HG03378 (cell line): ENCODE data around the gene C4A.
"Not testable (repeated sequence)": the region's sequence is repeated elsewhere in the genome, so short reads cannot be mapped to it uniquely, and the experiment has no call there.

Experiments used
- ATAC-seq: cut with Tn5 transposase; IDR thresholded peaks from one replicate; pipeline ENCODE4 v1.9.1; 2021; ENCODE audit warnings: mild to moderate bottlenecking, moderate library complexity; ENCODE audit not compliant: unreplicated experiment

Gene C4A

DNA sequence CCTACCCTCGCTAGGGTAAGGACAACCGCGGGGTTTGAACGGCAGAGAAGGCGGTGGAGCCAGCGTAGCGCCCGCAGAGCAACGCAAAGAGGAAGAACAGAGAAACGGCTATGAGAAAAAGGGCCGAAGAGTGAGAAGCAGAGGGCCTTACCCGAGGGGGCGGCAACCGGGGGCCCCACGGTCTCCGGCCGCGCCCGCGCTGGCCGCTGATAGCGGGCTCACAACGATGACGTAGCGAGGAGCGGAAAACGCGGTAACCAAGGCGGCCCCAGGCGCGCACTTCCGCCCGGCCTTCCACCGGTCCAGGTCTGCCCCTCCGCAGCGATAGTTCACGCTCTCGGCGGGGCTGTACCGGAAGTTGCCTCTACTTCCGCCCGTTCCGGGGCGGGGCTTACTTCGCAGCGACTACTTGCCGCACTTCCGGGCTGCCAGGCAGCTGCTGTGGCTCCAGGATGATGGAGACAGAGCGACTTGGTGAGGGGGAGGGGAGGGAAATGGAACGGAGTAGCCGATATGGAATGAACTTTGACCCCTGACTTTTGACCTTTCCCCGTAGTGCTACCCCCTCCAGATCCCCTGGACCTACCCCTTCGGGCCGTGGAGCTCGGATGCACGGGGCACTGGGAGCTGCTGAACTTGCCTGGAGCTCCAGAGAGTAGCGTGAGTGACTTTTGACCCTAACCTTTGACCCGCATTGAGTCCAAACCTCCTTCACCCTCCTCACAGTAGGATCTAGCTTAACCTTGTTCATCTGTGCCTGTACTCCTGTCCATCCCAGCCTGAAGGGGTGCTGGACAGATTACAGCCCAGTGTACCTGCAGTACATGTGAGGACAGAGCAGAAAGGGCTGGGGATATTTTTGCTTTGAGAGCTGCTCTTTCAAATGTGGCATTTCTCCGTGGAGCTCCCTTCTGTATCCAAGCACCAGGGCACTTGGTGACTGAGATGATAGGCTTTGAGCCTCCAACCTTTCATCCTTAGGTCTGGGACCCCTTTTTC lies 22.8 kb upstream of the C4A start, which contains the start of the genes NELFE and SKIC2:
Gene NELFE, minus strand, starts transcription at position 231 of the 999 bp plus-strand sequence. CDS start 525 bp downstream, outside the sequence.
Gene SKIC2, plus strand, starts transcription at position 435 of the 999 bp plus-strand sequence. Its CDS starts 18 bp downstream, at position 453.
- ATAC-seq = peak; percentile 87

DNA sequence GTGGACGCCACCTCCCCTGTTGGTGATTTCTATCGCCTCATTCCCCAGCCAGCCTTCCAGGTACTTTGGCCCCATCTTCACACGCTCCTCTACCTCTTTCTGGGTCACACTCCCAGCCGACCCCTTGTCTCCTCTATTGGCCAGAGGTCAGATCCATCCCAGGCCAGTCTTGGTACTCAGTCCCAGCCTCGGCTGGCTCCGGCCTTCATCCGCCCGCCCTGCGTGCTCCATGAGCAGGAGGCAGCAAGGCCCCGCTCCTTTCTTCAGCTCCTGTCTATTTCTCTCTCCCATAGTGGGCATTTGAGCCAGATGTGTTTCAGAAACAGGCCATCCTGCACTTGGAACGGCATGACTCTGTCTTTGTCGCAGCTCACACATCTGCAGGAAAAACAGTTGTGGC lies 20.2 kb upstream of the C4A start:
- ATAC-seq = no peak

DNA sequence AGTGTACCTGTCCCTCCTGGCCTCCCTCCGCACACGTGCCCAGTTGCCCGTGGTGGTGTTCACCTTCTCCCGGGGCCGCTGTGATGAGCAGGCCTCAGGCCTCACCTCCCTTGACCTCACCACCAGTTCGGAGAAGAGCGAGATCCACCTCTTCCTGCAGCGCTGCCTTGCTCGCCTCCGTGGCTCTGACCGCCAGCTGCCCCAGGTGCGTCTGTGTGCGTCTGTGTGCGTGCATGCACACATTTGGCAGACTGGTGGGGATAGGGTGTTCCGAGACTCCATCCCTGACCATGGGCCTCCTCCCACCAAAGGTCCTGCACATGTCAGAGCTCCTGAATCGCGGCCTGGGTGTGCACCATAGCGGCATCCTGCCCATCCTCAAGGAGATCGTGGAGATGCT lies 17.9 kb upstream of the C4A start:
- ATAC-seq = no peak

DNA sequence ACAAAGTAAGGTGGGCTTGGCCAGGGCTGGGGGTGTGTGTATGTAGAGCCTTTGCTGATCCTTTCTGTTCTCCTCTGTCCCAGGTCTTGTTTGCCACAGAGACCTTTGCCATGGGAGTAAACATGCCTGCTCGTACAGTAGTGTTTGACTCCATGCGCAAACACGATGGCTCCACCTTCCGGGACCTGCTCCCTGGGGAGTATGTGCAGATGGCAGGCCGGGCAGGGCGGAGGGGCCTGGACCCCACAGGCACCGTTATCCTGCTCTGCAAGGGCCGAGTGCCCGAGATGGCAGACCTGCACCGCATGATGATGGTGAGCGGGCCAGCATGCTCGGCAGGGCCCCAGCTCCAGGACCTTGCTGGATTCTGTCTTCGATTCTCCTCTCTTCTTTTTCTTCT lies 16.2 kb upstream of the C4A start:
- no peak for ATAC-seq

DNA sequence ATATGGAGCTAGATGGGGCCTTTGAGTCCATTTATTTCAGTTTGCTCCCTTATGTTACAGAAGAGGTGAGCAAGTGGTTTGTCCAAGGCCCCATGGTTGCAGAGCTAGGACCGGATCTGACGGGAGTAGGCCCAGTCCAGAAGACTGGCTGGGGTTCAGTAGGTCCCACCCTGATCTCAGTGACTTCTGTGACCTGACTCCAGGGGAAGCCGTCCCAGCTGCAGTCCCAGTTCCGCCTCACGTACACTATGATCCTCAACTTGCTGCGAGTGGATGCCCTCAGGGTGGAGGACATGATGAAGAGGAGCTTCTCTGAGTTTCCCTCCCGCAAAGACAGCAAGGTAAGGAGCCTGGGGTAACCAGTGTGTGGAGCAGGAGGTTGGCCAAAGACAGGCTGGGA lies 15.4 kb upstream of the C4A start:
- ATAC-seq = no peak

DNA sequence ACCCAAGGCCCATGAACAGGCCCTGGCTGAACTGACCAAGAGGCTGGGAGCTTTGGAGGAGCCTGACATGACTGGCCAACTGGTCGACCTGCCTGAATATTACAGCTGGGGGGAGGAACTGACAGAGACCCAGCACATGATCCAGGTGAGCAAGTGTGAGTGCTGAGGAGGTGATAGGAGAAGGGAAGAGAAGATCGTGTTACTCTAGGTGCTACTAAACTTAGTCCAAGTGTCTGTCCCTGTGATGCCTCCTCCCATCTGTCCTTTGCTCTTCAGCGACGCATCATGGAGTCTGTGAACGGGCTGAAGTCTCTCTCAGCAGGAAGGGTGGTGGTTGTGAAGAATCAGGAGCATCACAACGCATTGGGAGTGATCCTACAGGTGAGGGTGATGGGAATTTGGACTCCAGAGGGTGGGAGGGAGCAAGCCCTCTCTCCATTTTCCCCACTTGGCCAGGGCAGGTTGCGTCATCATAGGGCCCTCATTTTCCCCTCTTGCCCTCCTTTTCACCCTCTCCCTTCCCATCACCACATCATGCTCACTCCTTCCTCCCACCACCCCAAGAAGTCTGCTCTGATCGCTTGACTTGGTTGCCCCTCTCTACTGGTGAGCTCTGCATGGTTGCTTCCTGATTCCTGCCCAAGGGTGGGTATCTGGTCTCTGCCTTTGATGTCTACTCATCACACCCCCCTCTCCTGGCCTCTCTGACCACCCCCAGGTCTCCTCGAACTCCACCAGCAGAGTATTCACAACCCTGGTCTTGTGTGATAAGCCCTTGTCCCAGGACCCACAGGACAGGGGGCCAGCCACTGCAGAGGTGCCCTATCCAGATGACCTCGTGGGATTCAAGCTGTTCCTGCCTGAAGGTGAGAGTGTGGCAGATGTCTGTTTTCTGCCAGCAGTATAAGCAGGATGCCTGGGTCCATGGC lies 14.6 kb upstream of the C4A start:
- no peak for ATAC-seq

DNA sequence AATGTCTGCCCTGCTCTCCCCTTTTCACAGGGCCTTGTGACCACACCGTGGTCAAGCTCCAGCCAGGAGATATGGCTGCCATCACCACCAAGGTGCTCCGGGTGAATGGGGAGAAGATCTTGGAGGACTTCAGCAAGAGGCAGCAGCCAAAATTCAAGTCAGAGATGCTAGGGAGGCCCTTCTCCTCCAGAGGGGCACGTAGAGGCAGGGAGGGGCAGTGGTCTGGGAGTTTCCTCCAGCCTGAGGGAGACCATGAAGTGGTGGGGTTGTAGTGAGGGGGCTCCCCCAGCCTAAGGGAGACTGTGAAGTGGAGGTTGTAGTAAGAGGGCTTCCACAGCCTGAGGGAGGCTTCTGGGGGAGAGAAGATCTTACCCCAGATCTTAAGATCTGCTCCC lies 13.9 kb upstream of the C4A start:
- no peak for ATAC-seq

DNA sequence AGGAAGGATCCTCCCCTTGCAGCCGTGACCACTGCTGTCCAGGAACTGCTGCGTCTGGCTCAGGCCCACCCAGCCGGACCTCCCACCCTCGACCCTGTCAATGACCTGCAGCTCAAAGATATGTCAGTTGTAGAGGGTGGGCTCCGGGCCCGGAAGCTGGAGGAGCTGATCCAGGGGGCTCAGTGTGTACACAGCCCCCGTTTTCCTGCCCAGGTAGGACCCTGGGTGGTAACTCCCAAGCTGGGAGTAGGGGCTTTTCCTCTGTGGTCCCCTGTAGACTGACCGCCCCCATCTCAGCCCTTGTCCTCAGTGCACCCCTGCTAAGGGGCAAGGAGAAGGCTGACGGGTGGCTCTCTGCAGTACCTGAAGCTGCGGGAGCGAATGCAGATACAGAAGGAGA lies 13.5 kb upstream of the C4A start:
- ATAC-seq = no peak

DNA sequence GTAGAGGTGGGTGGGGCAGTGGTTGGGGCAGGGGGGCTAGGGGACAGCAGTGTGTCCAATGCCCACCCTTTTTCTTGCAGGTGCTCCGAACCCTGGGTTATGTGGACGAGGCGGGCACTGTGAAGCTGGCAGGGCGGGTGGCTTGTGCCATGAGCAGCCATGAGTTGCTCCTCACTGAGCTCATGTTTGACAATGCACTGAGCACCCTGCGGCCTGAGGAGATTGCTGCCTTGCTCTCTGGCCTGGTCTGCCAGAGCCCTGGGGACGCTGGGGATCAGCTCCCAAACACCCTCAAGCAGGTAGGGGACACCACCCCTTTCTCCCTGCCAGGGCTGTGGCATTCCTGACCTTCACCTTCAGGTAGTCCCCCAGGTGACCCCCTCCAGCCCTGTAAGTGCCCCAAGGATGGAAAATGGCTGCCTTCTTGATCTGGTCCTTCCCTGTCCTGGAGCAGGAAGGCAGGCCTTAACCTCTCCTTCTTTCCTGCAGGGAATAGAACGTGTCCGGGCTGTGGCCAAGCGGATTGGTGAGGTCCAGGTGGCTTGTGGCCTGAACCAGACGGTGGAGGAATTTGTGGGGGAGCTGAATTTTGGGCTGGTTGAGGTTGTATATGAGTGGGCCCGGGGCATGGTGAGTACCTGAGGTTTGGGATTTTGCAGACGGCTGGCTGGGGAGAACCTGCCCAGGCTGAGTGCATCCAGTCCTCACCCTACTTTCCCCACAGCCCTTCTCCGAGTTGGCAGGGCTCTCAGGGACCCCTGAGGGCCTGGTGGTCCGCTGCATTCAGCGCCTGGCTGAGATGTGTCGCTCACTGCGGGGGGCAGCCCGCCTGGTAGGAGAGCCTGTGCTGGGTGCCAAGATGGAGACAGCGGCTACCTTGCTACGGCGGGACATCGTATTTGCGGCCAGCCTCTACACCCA lies 12.8 kb upstream of the C4A start:
- no peak for ATAC-seq

DNA sequence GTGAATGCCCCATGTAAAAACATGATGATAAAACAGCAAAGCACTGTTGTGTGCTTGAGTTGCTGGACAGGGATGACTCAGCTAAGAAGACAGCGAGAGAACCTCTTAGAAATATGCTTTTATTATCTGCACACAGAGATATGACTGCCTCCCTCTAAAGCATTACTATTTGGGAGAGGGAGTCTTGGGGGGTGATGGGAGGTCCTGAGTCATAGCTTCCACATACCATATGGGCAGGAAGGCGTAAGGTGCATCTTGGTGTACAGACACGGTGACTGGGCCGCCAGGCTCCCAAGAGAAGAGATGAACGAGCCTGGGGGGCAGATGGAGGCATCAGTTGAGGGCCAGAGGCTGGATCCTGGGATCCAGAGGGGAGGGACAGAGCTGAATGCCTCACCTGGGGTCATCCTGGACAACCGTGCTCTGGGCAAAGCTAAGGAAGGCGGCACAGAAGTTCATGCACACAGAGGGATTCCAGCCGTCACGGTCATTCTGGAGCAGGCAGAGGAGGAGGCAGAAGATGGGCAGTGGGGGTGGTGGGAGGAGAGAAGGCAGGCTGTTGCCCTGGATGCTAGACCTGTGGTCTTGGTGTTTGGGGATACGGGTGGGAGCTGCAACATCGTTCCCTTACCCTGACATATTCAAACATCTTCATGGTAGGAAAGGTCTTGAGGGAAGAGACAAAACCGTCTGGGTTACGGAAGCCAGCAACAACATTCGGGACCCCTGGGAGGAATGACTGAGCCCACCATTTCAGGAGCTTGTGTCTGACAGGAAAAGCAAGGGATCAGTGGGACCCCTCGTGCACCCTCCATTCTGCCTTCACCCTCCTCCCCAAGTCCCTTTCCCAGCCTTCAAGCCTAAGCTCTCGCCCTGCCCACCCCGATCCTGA lies 11.9 kb upstream of the C4A start:
- no peak for ATAC-seq

DNA sequence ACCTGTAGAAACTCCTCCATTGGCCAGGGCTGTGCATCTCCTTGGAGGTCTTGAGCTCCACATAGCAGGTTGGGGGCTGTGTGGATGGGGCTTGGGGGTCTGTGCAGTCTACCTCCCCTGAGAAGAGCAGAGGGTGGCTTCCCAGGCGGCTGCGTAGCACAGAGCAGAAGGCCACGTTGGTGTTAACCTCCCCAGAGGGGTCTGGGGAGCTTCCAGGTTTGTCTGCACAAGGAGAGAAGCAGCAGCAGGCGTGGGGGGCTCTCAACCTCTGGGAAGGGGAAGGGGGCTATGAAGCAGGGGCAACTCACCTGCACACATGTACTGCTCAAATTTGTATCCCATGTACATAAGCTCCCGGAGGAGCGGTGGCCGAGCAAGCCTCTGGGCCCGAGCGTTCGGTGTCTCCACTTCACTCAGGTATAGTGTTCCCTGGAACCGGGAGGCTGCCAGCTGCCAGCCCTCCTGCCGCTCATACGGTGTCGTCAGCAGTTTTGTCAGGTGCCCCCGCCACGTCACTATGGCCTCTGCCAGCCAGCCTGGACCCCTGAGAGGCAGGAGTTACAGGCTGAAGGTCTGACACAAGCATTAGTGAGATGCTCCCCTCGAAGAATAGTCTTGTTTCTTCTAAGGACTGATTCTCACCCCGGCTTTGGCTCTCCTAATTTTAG lies 11.1 kb upstream of the C4A start:
- ATAC-seq = no peak

DNA sequence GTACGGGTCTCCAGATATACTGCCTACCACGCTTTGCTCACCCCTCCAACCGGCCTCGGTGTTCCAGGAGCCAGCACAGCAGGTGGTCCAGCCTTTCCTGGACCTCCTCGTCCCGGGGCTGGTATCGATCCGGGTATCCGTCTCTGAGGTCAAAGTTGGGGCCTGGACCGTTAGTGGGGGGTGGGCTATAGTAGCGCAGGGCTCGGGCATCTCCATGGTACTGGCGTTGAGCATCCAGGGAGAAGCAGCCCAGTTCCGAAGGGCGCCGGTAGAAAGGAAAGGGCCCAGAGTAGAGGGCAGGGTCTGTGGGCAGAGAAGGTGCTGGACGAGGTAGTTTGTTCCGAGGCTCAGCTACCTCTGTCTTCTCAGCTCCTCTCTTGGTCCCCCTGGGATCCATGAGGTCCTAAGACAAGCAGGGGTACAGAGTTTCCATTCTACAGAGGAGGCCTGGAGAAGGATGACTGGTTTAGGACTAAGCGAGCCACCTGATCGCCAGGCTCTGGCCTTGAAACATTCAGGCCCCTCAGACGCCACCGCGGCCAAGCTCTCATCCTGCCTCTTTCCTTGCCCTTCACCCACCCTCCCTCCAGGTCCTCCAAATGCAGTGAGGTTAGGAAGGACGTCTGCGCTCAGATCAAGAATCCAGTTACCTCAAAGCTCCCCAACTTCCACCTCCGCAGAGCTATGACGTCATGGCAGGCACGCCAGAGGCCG lies 10.4 kb upstream of the C4A start:
- no peak for ATAC-seq

DNA sequence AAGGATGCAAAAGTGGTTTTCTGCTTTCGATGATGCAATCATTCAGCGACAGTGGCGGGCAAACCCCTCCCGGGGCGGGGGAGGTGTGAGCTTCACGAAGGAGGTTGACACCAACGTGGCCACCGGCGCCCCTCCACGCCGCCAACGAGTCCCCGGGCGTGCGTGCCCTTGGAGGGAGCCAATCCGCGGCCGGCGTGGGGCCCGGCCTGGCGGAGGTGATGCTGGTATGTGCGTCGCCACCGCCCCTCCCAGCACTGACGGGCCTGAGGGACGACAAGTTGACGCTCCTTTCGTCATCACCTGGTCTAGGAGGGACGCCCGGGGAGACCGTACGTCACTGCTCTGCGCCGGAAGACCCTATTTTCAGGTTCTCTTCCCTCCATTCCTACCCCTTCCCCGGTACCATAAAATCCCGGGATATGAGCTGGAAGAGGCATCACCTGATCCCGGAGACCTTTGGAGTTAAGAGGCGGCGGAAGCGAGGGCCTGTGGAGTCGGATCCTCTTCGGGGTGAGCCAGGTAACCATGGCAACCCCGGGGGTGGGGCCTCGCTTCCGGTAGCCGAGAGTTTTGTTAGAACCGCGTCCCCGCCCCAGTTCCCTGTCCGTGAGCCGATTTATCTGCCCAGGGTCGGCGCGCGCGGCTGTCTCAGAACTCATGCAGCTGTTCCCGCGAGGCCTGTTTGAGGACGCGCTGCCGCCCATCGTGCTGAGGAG lies 9.7 kb upstream of the C4A start, which contains the start of gene DXO:
Gene DXO, minus strand, starts transcription at position 146 of the 716 bp plus-strand sequence. CDS start 463 bp downstream, outside the sequence.
- ATAC-seq = peak; percentile 77

DNA sequence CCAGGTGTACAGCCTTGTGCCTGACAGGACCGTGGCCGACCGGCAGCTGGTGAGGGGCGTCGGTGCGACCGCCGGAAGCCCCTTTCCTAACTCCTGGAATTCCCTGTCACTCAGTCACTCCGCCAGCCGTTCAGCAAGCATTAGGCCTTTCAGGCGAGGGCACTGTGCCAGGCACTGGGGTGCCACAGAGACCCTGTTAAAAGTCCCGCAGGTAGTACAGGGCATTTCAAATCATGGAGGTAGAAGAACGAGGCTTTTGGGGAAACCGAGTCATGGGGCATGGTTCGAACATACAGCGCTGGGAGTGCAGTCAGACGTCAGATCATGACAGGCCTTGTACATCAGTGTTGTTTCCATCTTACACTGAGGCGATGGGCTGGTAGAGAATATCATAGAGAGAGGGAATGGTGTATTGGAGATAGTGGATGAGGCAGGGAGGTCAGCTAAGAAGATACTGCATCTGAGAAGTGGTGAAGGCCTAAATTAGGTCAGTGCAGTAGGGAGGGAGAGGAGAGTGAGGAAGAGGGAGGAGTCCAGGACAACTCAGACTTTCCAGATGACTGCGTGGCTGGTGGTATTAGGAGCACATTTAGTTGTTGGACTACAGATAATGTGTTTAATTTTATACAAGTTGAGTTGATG lies 9.0 kb upstream of the C4A start:
- peak; percentile 2 for ATAC-seq

DNA sequence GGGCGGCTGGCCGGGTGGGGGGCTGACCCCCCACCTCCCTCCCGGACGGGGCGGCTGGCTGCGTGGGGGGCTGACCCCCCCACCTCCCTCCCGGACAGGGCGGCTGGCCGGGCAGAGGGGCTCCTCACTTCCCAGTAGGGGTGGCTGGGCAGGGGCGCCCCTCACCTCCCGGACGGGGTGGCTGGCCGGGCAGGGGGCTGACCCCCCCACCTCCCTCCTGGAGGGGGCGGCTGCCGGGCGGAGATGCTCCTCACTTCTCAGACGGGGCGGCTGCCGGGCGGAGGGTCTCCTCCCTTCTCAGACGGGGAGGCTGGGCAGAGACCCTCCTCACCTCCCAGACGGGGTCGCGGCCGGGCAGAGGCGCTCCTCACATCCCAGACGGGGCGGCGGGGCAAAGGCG lies 5.8 kb upstream of the C4A start:
- not testable (repeated sequence) for ATAC-seq

DNA sequence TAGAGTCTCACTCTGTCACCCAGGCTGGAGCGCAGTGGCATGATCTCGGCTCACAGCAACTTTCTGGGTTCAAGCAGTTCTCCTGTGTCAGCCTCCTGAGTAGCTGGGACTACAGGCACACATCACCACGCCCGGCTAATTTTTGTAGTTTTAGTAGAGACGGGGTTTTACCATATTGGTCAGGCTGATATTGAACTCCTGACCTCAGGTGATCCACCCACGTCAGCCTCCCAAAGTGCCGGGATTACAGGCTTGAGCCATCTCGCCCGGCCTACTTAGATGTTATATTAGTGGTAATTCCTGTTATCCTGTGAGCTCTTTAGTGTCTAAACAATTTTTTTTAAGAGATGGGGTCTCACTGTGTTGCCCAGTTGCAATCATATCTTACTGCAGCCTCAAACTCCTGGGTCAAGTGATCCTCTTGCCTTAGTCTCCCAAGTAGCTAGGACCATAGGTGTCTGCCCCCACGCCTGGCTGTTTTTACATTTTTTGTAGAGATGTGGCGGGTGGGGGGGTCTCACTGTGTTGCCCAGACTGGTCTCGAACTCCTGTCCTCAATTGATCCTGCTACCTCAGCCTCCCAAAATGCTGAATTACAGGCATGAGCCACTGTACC lies 3.9 kb upstream of the C4A start:
- no peak for ATAC-seq
